Heart right ventricle (tissue), 16 donors: Measurements from ENCODE around the gene ZMAT1. TPM values are rescaled to one million over a fixed set of nuclear protein-coding genes. Genes with fewer than 3 reads are reported as not detected.

ENCODE experiments used
- ATAC-seq, 8 donors: fragments of 200-7000 bp; cut with Tn5 transposase; one replicate each; pipeline ENCODE4 v1.9.1; 2020; ENCODE audit warnings: mild to moderate bottlenecking in 8 of 8, moderate library complexity in 8 of 8, moderate number of reproducible peaks in 1 of 8
- DNase-seq, 2 donors: peaks; one replicate each; pipeline ENCODE4 v3.0.0-alpha.2; 2020
- H3K27ac ChIP-seq, 10 donors: fragments of 200-600 bp; sonication (generic) in 2 of 10; one replicate each; pipeline versions ENCODE4 v1.5.0 to v1.8.0; 2020 to 2022; ENCODE audit warnings: mild to moderate bottlenecking in 3 of 10
- H3K27me3 ChIP-seq, 7 donors: fragments of 200-600 bp; one replicate each; pipeline ENCODE4 v1.8.0; 2021 to 2022; ENCODE audit warnings: mild to moderate bottlenecking in 2 of 7
- H3K36me3 ChIP-seq, 9 donors: fragments of 200-600 bp; sonication (generic) in 1 of 9; one replicate each; pipeline versions ENCODE4 v1.5.0 to v1.8.0; 2020 to 2022; ENCODE audit warnings: mild to moderate bottlenecking in 2 of 9
- H3K4me1 ChIP-seq, 9 donors: fragments of 200-600 bp; sonication (generic) in 1 of 9; one replicate each; pipeline versions ENCODE4 v1.5.0 to v1.8.0; 2020 to 2022; ENCODE audit warnings: mild to moderate bottlenecking in 4 of 9
- H3K4me3 ChIP-seq, 10 donors: fragments of 200-600 bp; sonication (generic) in 2 of 10; one replicate each; pipeline versions ENCODE4 v1.5.0 to v1.8.0; 2020 to 2022; ENCODE audit warnings: mild to moderate bottlenecking in 7 of 10, moderate library complexity in 2 of 10
- H3K9me3 ChIP-seq, 11 donors: fragments of 200-600 bp in 10 of 11; sonication (generic) in 2 of 11; one replicate each; pipeline versions ENCODE4 v1.5.0 to v1.8.0; 2013 to 2022; ENCODE audit warnings: mild to moderate bottlenecking in 2 of 11, control low read depth in 1 of 11, moderate library complexity in 1 of 11
- WGBS, 2 donors: extraction: QIAGEN DNeasy Blood & Tissue Kit; methylation state at CpG; one replicate each; pipeline ENCODE4 v1.1.7; 2013; ENCODE audit warnings: inconsistent platforms in 1 of 2; 5-methylcytosine and 5-hydroxymethylcytosine counted together
- intact Hi-C, 10 donors: fragments of 100-400 bp; cut with DNase I; formaldehyde crosslinking; loops; one replicate each; pipeline versions ENCODE4 v1.11.1 to v1.14.2; 2022
- polyA plus RNA-seq, 2 donors: library from polyadenylated mRNA; stranded (reverse); fragments of 200-250 nt; gene quantifications; one replicate each; pipeline ENCODE4 v1.2.3, GENCODE V29; 2013
- total RNA-seq, 10 donors: library from RNA; stranded (reverse); fragmentation: NEBNext Ultra II Directional in 3 of 10; extraction: Animal tissue kit (Norgen Biotek cat#: 25700) in 3 of 10; gene quantifications; one replicate each; pipeline versions ENCODE4 v1.2.1 to v1.2.4, GENCODE V29; 2021 to 2023
- TF ChIP-seq, protein P1 (sequence below), 9 donors: fragments of 200-600 bp; sonication (generic) in 2 of 9; IDR thresholded peaks; one replicate each; pipeline versions ENCODE4 v1.5.0 to v1.8.0; 2021 to 2022; ENCODE audit warnings: antibody characterized with exemption in 9 of 9, mild to moderate bottlenecking in 5 of 9, moderate library complexity in 1 of 9
- donor health status: Arrhythmogenic right ventricular cardiomyopathy.
- donor health status: ischemic (EF 13 %, LVEDD 7.1; RV severe dilation, severe dysfunction).
- donor health status: healthy with polysubstance abuse.
- donor health status: DM: no; HTN: yes; CAD: no.
- donor health status: DM: no; HTN: no; CAD: no.
- donor health status: ischemic (EF 25% LVEDD 6.9; RV normal size, moderate dysfunction).
- donor health status: ischemic (EF 25% LVEDD 5.7; RV mildly dilated, moderate dysfunction).
- donor health status: healthy.
- donor health status: DM: yes; HTN: yes; CAD: no.
- donor health status: Ischemic cardiomyopathy.
- donor health status: ischemic (EF 35%, LVEDD 5.7; RV mildly dilated, moderate dysfunction).
- donor health status: nonischemic (EF 11% LVEDD 7.7; RV severe dilation, severe dysfunction).
- donor health status: DM: yes; HTN: yes; CAD: no.
- donor health status: PGD.
- donor health status: ischemic (EF 29% LVEDD 5.4; RV normal size, mild dysfunction).
- donor health status: nonischemic (EF 23%, LVEDD 6.1; RV moderate dilation, normal function).

ZMAT1 gene
- total and polyA plus RNA-seq, 12 donors, result 1.3 to 23.2 (median 6.1) TPM

- TF ChIP-seq, protein P1, sequence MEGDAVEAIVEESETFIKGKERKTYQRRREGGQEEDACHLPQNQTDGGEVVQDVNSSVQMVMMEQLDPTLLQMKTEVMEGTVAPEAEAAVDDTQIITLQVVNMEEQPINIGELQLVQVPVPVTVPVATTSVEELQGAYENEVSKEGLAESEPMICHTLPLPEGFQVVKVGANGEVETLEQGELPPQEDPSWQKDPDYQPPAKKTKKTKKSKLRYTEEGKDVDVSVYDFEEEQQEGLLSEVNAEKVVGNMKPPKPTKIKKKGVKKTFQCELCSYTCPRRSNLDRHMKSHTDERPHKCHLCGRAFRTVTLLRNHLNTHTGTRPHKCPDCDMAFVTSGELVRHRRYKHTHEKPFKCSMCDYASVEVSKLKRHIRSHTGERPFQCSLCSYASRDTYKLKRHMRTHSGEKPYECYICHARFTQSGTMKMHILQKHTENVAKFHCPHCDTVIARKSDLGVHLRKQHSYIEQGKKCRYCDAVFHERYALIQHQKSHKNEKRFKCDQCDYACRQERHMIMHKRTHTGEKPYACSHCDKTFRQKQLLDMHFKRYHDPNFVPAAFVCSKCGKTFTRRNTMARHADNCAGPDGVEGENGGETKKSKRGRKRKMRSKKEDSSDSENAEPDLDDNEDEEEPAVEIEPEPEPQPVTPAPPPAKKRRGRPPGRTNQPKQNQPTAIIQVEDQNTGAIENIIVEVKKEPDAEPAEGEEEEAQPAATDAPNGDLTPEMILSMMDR (IDR thresholded peaks at IDR 0.05), result no peak
- intact Hi-C loops, result no loop called here
- Histone ChIP-seq H3K27ac (peak overlapping the region in 8 of 10 donors; percentile 81 to 98 (median 97)), H3K4me3 (peak overlapping the region in 8 of 10 donors; percentile 51 to 83 (median 74)), H3K4me1 (peaks cover 0 to 8% (median 0%) of the 10 kb centered on the region in 9 donors), H3K9me3 (peaks cover 0 to 8% (median 0%) of the 10 kb centered on the region in 11 donors), H3K36me3 (no peaks in the 10 kb centered on the region), H3K27me3 (peaks cover 0 to 14% (median 0%) of the 10 kb centered on the region in 7 donors)
- no peak for DNase-seq
- no peak for ATAC-seq
- WGBS, 2 donors, result 46 to 49% methylated on average over 8 of the region's 8 CpGs
Measured at GRCh38 chrX:101932249-101932570, 383 bp upstream of the ZMAT1 start.

- peak in 4 of 8 donors; percentile 4 to 11 (median 8) for ATAC-seq
Measured at GRCh38 chrX:101931136-101931487, 715 bp downstream of the ZMAT1 start.

GRCh38 chrX:101925733-101926132 lies 6.1 kb downstream of the ZMAT1 start:
- Histone ChIP-seq H3K4me3 (no peak overlapping the region), H3K27ac (peak overlapping the region in 3 of 10 donors; percentile 22 to 41 (median 35)), H3K9me3 (no peaks in the 10 kb centered on the region), H3K27me3 (peaks cover 0 to 10% (median 0%) of the 10 kb centered on the region in 7 donors), H3K4me1 (peaks cover 0 to 11% (median 0%) of the 10 kb centered on the region in 9 donors), H3K36me3 (no peaks in the 10 kb centered on the region)
- intact Hi-C loops, result no loop called here
- TF ChIP-seq, protein P1 (IDR thresholded peaks at IDR 0.05), result no peak
- DNase-seq, result no peak
- ATAC-seq, result peak in 2 of 8 donors; percentile 41 to 75
- WGBS, 2 donors, result 23 to 53% methylated on average over 5 of the region's 5 CpGs

More at GRCh38 chrX:101931136-101931487, 715 bp downstream of the ZMAT1 start:
- H3K4me1 ChIP-seq, result peaks cover 0 to 11% (median 0%) of the 10 kb centered on the region in 9 donors
- 2 to 4% methylated on average over 6 of the region's 6 CpGs for WGBS, 2 donors
- H3K27me3 ChIP-seq, result peaks cover 0 to 14% (median 0%) of the 10 kb centered on the region in 7 donors
- TF ChIP-seq, protein P1 (IDR thresholded peaks at IDR 0.05), result no peak
- peak in 1 of 2 donors; percentile 3 for DNase-seq
- H3K4me3 ChIP-seq, result peak overlapping the region; percentile 51 to 83 (median 72)
- peaks cover 0 to 8% (median 0%) of the 10 kb centered on the region in 11 donors for H3K9me3 ChIP-seq
- H3K27ac ChIP-seq, result peak overlapping the region; percentile 81 to 98 (median 96)
- intact Hi-C loops, result no loop called here
- H3K36me3 ChIP-seq, result no peaks in the 10 kb centered on the region

DNA sequence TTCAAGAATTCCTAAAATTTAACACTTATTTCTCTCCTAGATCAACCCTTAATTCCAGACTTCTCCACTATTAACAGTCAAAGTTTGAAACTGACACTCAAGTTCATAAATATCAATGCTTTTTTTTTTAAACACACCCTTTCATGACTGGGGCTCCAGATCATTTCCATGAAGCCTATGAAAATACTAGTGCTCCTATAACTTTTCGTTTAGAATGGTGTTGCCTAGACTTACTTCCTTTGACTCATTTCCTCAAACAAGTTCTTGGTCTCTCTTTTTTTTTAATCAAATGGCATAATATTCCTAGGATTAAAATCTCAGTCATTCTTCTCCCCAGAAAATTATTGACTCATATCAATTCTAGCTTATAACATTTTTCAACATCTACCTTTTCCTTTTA lies 13.1 kb downstream of the ZMAT1 start:
- H3K27ac ChIP-seq, result no peak overlapping the region
- no peaks in the 10 kb centered on the region for H3K36me3 ChIP-seq
- H3K4me1 ChIP-seq, result no peaks in the 10 kb centered on the region
- DNase-seq, result no peak
- 59 to 60% methylated on average over 1 of the region's 1 CpG for WGBS, 2 donors
- intact Hi-C loops, result no loop called here
- TF ChIP-seq, protein P1 (IDR thresholded peaks at IDR 0.05), result no peak
- no peak for ATAC-seq
- peaks cover 0 to 24% (median 0%) of the 10 kb centered on the region in 11 donors for H3K9me3 ChIP-seq
- H3K27me3 ChIP-seq, result no peaks in the 10 kb centered on the region
- no peak overlapping the region for H3K4me3 ChIP-seq
